ENCODE data around the gene DUSP1.

Gene DUSP1

DNA sequence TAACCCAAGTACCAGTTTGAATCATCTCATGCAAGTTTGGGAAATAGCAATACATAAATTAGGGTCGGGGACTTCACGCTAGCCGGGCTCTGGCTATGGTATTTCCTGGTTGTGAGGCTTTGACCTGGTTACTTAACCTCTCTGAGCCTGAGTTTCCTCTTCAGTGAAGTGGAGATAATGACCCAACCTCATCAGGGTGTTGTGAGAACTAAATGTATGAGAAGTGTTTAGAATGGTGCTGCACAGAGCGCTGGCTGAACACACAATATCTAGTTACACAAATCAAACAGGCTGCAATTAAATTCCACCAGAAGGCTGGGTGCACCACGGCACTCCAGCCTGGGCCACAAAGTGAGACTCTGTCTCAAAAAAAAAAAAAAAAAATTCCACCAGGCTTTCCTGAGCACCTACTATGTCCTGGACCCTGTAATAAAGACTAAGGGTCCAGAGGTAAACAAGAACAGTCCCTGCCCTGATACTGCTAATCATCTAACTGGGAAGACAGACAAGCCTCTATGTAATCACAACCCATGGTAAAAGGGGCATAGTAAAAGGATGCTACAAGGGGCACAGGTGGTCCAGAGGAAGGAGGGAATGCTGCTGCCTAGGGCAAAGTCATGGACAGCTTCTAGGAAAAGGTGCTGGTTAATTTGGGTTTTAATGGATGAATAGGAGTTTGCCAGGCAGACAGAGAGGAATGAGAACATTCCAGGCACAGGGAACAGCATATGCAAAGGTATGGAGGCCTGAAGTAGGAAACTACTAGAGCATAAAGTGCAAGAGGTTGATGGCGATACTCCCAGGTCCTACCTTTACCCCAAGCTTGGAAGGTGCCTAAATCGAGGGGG is 27.7 kb downstream of the DUSP1 start:
- DNase-seq (ENCODE audit: low read depth) = no peak

GRCh38 chr5:172741206-172741582 is 29.8 kb downstream of the DUSP1 start:
- no peak for DNase-seq (ENCODE audit: low read depth)

GRCh38 chr5:172740428-172741205 is 30.4 kb downstream of the DUSP1 start:
- peak; percentile 93 for DNase-seq (ENCODE audit: low read depth)

GRCh38 chr5:172739375-172739774 is 31.6 kb downstream of the DUSP1 start:
- DNase-seq (ENCODE audit: low read depth) = no peak

GRCh38 chr5:172736508-172737135 is 34.4 kb downstream of the DUSP1 start:
- no peak for DNase-seq (ENCODE audit: low read depth)

- no peak for DNase-seq (ENCODE audit: low read depth)
Measured at GRCh38 chr5:172735141-172735831, 35.7 kb downstream of the DUSP1 start.

DNA sequence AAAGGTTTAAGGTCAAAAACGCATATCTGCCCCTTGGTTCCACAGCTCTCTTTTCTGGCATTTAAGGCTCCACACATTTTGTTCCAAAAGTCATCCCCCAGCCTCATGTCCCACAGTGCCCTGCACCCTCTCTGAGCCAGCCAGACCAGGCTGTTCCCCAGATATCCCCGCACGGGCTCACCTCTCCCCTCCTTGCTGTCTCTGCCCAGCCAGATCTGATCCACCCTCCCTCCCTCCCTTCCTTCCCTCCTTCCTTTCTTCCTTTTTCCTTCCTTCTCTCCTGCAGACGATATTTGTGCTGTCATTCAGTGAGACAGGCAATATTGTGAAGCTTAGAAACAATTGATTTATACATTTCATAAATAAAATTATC is 37.0 kb downstream of the DUSP1 start:
- DNase-seq (ENCODE audit: low read depth) = no peak

- DNase-seq (ENCODE audit: low read depth) = peak; percentile 100
Measured at GRCh38 chr5:172733131-172733973, 37.6 kb downstream of the DUSP1 start.

- no peak for DNase-seq (ENCODE audit: low read depth)
Measured at GRCh38 chr5:172732201-172732865, 38.7 kb downstream of the DUSP1 start.

DNA sequence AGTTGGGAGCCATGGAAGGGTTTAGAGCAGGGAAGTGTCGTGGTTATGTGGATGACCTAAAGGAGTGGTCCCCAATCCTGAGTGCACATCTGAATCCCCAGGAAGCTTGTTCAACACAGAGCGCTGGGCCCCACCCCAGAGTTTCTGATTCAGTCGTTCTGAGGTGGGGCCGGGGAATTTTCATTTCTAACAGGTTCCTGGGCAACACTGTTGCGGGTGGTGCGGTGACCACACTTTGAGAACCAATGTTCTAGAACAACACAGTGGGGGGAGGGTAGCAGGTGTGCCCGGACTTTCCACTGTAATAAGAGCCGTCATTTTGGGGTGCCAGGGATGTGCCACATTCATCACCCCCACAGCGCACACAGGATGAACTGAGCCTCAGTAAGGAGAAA is 39.3 kb downstream of the DUSP1 start:
- no peak for DNase-seq (ENCODE audit: low read depth)

DNA sequence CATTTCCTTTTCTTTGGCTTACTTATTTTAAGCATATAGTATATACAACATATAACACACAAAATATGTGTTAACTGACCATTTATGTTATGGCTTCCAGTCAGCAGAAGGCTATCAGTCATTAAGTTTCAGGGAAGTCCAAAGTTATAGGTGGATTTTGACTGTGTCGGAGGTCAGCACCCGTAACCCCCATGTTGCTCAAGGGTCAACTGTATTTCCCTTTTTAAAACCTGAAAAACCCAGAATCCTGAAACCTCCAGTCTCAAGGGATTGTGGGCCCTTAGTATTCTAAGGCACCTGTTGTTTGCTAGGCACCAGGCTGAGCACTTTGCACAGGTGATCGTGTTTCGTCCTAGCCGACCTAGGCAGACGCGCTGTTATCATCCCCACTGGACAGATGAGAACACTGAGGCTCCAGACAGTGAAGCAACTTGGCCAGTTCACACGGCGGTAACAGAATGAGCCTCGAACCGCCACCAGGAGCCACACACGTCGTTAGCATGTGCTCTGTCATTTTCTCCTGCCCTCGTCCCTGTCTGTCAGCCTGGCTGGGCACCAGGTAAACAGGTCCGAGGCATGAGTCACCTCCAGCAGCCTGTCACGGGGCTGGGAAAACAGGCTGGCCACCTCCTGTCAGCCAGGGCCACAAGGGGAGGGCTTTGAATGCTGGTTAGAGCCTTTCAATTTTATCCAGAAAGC is 39.9 kb downstream of the DUSP1 start:
- DNase-seq (ENCODE audit: low read depth) = no peak

DNA sequence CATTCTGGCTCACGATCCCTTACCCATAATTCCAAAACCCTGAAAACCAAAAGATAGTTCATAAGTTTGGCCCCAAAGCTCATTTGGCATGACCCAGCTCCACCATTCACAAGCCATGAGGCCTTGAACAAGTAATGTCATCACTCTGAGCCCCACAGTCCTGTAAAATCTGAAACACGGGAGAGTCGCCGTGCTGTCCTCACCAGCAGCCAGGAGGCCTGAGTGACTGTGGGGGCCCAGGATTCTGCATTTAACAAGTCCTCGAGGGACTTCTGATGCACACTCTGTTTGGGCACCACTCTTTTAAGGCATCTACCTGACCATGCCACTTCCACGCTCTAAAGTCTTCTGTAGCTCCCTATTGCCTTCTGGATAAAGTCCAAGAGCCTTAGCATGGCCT is 40.8 kb downstream of the DUSP1 start:
- no peak for DNase-seq (ENCODE audit: low read depth)

DNA sequence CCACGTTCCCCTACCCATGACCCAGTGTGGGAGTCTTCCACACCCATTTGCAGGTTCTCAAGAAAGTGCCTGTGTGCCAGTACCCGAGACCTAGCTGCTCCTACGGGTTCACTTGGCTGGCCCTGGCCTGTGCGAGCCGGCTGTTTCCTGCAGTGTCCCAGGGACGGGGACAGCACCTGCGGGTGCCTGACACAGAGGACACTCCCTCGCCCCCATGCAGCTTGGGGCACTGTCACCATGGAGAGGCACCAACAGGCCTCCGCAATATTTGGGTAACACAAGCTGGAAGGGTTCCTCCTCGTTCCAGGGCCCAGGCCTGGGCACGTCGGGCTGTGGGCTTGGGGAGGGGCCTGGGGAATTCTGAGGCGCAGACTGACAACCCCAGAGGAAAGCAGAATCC is 41.4 kb downstream of the DUSP1 start:
- DNase-seq (ENCODE audit: low read depth) = no peak

- no peak for DNase-seq (ENCODE audit: low read depth)
Measured at GRCh38 chr5:172728481-172729241, 42.3 kb downstream of the DUSP1 start.

DNA sequence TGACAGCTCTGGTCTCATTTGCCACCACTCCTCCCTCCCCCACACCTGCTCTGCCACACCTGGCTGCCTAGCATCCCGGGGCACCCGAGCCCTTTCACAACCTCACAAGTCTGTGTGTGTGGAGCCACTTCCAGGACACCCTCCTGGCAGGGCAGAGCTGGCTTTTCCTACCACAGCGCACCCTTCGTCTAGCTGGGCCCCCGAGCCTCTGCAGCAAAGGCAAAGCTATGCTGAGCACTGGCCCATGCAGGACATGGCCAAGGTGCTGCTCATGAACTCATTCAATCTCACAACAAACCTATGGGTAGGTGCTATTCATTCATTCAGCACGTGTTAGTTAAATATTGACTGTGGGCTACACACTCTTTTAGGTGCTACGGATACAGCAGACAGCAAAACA is 43.4 kb downstream of the DUSP1 start:
- DNase-seq (ENCODE audit: low read depth) = no peak

- no peak for DNase-seq (ENCODE audit: low read depth)
Measured at GRCh38 chr5:172726966-172727365, 44.0 kb downstream of the DUSP1 start.

- no peak for DNase-seq (ENCODE audit: low read depth)
Measured at GRCh38 chr5:172725785-172726184, 45.2 kb downstream of the DUSP1 start.

DNA sequence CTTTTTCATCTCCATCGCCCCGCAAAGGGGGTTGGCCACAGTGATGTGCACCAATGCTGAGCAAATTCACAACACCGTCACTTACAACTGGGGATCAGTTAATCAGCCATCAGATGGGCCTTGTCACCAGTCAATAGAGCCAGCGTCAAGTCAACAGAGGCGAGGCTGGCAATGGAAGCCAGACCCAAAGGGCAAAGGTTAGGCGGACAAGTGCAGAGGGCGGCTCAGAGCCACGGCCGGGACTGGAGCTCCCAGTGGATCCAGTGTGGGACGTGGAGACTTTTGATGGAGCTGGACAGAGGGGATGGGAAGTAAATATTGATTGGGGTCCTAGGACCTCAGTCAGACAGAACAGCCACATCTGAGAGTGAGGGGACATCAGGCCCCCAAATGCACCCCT is 45.7 kb downstream of the DUSP1 start:
- DNase-seq (ENCODE audit: low read depth) = no peak
